ENCODE measurements around the gene TEDC2. TPM values are rescaled to one million over a fixed set of nuclear protein-coding genes. Genes with fewer than 3 reads are reported as not detected.

The TEDC2 gene
- total and polyA plus RNA-seq, 9 of the 15 experiments (the other 6 are each of a cell fraction or from before 2014, with no cell fraction given) = 0.75 to 57.0 (median 17.6) TPM

GRCh38 chr16:2513405-2514332 lies 53.8 kb downstream of the TEDC2 start, which contains the start of gene ATP6V0C (continued):
- no peak for TF ChIP-seq E4F1 (CRISPR knock-in tag; IDR thresholded peaks at IDR 0.05; ENCODE audit: borderline replicate concordance)
- TF ChIP-seq ZNF324 (CRISPR knock-in tag; IDR thresholded peaks at IDR 0.05) = no peak
- TF ChIP-seq ZNF282 (CRISPR knock-in tag; IDR thresholded peaks at IDR 0.05) = no peak
- TF ChIP-seq E2F1 (CRISPR knock-in tag; IDR thresholded peaks at IDR 0.05) = 0 out of 2 replicates have a peak, but pooled peaks have one; percentile 24
- peak; percentile 27 for TF ChIP-seq CEBPG (CRISPR knock-in tag; IDR thresholded peaks at IDR 0.05)
- TF ChIP-seq CEBPG (tag; conservative IDR thresholded peaks at IDR 0.05 in 1 of 2, IDR thresholded peaks at IDR 0.05 in 1 of 2) = no peak
- TF ChIP-seq RBM34 (IDR thresholded peaks at IDR 0.05; ENCODE audit: borderline replicate concordance, insufficient read depth, low read length) = no peak
- no peak for TF ChIP-seq ZBTB40 (IDR thresholded peaks at IDR 0.05)
- TF ChIP-seq ZBTB40 (CRISPR knock-in tag; IDR thresholded peaks at IDR 0.05) = no peak
- TF ChIP-seq TEAD4 (IDR thresholded peaks at IDR 0.05; ENCODE audit: low read length) = peak; percentile 59
- TF ChIP-seq TEAD4 (CRISPR knock-in tag; IDR thresholded peaks at IDR 0.05; ENCODE audit: borderline replicate concordance) = no peak

All from K562 (cell line).